Measurements from ENCODE around the gene CCR3.

The CCR3 gene

DNA sequence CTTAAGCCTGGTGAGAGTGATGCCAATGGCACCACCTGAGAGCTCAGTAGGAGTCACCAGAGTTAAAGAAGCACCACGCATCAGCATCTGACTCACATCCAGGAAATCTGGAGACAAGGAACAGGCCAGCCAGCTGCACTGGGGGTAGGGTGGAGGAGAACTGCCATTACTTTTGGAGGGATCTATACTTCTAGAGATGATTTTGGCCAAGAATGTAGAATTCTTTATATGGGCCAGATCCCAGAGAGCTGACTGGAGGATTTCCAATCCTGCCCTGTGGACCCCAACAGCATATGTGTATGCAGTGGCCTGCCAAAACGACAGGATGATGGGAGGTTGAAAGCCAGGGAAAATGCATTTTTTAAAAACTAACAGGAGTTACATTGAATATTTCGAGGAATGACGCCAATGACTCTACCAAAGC lies 29.8 kb downstream of the CCR3 start:
- DNase-seq (ENCODE audit: low spot score): peak; percentile 44

DNA sequence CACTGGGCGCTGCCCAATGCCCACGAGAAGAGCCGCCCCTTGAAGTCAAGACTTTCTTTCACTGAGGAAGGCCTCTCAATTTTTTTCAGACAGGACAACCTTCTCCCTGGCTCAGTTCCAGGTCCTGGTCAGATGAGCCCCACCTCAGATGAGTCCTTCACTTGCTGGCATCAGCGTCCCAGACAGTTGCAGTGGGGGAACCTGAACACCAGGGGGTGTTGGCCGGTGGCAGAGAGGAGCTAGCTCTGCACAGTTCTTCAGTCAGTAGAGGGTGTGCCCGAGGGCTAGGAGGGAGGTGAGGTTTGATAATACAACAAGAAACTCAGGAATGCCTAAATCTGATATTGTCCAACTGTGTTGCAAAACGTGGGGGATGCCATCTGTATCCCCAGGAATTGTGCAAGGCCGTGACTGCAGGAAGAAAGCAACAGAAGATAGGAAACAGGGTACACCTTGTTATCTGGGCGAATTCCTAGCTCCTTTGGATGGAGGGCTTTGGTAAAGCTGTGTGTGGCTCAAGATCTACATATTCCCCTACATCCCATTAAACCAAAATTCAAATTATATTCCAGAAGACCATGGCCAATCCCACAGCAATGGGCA lies 34.3 kb downstream of the CCR3 start:
- no peak for DNase-seq (ENCODE audit: low spot score)

DNA sequence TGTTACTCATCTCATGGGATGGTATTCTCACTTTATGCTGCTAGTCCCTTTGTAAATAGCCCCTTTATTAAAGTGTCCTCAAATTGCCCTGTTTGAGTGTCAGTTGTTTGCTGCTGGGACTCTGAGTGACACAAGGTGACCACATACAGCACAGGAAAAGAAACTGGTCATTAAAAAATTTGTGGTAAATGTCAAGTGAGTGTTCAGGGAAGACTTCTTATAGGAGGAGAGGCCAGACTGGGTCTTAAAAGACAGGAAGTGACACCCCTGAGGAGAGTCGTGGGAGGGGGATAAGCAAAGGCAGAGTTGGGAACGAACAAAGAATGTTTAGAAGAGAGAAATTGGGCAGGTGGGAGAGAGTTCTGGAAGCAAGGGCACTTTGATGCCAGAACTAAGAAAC lies 35.2 kb downstream of the CCR3 start:
- DNase-seq (ENCODE audit: low spot score): no peak

DNA sequence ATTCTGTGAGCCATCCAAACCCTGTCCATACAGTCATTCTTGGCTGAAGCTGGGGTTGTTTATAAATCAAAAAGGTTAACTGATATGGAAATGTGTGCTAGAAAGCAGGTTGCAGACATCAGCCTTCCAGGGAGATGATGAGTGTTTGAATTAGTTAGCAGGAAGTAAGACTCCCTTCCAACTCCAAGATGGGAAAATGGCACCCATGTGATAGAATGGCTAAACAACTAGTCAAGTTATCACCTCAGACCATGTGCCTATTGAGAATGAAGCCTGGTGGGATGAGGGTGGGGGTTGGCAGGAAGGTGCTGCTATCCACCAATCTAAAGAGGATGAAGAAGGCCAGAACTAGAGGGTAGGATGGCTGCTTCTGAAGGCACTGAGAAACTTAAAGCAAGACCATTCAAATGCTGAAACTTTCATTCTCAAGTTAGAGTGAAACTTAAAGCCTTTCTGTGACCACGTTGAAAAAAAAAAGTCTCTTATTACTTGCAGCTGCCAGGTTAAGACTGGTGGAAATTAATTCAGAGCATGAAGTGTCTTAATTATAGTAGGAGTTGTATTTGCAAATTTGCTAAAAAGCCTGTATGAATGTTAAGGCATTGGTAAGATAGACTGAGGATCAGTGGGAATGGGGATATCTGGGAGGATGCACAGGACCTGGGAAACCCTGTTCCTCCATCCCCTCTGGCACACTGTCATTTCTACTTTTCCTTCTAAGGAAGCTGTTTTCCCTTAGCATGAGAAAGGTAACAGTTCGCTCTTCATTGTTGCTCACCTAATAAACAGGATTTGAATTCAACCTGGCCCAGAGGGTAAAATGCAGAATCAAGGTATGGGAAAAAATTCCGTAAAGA lies 36.8 kb downstream of the CCR3 start:
- DNase-seq (ENCODE audit: low spot score): no peak

DNA sequence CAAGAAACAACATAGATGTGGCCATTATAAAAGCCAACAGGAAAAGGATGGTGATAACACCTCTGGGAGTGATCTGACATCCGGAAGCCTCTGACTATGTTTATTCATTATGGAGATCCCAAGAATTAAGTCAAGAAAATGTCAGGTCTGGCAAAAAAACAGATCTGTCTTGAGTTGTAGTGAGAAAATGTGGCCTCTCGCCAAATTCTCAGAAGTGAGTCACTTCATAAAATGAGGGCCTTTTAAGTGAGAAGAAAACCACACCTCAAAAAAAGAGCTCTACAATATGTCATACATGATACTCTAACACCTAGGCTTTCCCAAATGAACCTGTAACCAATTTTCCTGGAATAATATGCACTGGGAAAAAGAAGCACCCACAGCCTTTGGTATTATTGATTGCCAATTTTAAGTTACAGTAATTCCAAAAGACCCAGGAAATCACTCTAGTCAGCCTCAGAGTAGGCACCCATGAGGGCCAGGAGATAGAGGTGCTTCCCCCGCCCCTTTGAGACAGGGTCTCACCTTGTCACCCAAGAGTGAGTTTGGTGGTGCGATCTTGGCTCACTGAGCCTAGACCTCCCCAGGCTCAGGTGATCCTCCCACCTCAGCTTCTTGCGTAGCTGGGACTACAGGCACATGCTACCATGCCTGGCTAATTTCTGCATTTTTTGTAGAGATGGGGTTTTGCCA lies 38.0 kb downstream of the CCR3 start:
- peak; percentile 24 for DNase-seq (ENCODE audit: low spot score)

DNA sequence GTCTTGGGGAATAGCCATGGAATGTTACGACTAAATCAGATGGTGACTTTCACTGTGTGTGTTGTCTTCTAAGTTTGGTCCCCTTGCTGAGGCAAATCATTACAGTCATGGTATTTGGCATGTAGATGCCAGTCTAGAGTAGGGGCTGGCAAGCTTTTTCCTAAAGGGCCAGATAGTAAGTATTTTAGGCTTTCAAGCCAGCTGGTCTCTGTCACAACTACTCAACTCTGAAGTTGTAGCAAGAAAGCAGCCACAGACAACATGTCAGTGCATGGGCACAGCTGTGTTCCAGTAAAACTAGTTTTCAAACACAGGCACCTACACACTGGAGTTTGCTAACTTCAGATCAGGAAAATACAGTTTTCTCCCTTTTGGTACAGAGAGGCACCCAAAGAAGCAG lies 39.3 kb downstream of the CCR3 start:
- no peak for DNase-seq (ENCODE audit: low spot score)

DNA sequence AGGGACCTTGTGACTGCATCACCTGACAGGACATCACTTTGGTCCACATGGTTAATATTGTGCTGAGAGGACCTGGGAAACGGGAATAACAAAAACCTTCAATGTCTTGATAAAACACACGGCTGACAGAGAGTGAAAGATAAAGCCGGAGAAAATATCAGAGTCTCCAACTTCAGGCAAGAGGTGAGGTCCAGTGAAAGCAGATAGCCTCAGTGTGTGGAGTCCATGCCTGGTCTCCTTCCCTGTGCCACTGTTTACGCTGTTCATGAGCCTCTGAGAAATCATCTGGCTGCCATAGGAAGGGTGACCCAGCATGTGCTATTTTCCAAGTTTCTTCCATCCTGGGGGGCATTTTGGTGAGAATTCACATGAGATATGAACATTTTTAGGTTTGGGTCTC lies 39.8 kb downstream of the CCR3 start:
- DNase-seq (ENCODE audit: low spot score): no peak

DNA sequence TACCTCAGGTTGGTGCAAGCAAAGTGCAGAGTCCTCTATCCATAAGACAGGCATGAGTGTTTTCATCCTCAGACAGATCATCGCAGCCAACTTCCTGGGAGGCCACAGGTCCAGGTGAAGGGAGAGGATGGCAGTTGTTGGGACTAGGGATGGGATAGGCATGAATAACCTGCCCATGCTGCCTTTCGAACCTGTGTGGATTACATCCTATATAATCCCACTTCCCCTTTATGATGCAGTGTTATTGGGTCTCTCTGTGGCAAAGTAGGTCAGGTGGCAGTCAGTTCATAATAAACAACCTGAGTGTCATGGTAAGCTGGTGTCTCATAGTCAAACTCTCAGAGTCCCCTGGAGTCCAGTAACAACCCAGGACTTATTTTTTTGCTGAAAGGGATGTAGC lies 40.4 kb downstream of the CCR3 start:
- DNase-seq (ENCODE audit: low spot score): no peak

DNA sequence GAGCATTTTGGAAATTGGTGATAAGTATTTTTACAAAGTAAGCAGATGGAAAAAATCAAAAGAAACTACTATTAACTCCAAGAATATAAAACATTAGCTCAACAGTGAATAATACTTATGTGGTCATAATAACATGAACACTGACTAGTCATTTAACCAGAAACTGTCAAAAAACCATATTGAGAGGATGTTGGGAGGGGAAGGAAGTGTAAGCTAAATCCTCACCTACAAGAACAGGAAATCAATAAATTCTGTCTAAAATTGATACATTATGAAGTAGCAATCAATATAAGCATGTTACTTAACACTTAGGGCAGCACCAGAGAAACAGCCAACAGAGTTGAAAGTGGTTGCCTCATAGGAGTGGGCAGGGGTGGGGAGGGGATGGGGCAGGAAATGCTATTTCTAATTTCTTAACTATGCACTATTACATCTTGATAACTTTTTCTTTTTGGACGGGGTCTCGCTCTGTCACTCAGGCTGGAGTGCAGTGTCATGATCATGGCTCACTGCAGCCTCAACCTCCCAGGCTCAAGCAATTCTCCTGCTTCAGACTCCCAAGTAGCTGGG lies 41.7 kb downstream of the CCR3 start:
- no peak for DNase-seq (ENCODE audit: low spot score)

DNA sequence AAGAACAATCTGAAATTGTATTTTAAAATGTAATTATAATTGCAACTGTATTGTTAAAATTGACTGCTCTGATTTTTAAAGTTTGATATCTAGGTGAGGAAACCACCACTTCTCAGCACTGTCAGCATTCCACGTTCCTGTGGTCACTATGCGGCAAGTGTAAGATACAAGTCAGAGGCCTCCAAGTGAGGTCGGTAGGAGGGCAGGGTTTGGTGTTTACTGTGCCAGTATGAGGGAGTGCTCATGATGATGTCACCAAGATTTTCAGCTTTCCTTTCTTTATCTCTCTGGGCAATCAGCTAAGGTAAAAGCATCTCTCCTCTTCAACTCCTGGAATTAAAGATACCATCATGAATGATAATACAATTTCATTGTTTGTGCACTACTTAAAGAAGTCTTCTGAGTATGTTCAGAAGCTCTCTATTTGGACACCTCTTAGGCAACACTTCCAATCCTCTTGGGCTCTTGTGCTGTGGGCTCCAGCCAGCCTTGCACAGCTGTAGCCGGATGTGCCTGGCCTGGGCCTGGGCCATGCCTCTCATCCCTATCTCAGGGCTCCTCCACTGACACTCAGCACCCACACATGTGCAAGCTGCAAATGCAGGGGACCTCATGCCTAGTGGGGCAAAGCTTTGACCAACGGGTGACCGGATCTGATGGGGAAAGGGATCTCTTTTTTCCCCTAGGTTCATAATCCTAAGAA lies 42.9 kb downstream of the CCR3 start:
- DNase-seq (ENCODE audit: low spot score): no peak

DNA sequence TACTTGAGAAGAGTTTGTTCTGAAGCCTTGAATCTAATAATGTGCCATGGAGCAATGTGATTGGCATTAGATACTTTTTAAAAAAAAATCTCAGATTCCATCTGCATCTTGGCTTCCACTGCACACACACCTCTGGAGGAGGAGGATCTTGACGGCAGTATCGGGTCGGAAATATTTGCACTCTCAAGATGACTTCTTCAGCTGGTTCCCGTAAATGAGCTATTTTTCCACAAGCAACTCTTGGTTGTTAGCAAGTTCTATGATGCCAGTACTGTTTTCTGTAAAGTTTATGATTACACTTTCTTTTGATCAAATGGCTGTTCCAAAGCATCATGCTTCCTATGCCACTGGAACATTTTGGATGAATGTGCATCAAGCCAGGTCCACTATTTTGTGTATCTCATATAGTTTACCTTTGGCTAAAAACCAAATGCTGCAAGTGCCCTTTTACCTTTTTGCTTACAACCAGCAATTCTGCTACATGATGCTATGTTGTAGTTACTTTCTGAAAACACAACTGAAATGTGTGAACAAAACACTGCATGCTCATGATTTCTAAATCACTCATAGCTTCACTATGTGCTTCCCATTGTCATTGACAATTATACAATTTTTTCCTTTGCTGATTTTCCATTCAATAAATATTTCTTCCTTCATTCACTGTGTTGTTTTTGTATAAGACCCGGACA lies 43.8 kb downstream of the CCR3 start:
- no peak for DNase-seq (ENCODE audit: low spot score)

DNA sequence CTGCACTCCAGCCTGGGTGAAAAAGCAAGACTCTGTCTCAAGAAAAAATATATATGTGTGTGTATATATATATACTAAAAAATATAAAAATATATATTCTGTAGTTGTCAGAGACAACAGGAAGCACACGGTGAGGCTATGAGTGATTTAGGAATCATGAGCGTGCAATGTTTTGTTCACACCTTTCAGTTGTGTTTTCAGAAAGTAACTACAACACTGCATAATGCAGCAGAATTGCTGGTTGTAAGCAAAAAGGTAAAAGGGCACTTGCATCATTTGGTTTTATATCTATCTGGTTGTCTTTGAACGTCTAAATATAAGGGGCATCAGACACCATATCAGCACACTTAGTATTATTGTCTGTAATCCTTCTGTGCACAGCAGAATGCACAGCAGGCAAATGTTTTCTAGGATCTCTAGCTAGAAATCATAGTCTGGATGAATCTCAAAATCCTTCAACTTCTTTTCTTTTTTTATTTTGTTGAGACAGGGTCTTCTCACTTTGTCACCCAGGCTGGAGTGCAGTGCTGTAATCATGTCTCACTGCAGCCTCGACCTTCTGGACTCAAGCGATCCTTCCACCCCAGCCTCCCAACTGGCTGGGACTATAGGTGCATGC lies 44.8 kb downstream of the CCR3 start:
- DNase-seq (ENCODE audit: low spot score): no peak

DNA sequence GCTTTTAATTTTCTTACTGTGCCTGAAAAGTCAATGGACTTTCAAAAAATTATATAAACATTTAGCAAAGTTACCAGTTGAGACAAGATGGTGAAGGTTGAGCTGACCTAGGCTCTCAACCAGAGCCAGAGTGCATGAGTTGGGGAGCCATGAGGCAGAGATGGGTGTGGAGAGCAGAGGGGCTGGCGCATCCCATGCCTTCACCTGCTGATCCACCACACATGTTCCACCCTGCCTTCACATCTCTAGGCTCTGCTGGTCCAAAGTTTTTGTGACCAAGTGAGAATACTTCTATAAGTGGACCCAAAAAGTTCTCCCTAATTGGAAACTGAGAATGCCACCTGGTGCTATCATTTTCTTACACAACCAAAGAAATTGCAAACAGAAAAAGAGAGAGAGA lies 47.3 kb downstream of the CCR3 start:
- no peak for DNase-seq (ENCODE audit: low spot score)

DNA sequence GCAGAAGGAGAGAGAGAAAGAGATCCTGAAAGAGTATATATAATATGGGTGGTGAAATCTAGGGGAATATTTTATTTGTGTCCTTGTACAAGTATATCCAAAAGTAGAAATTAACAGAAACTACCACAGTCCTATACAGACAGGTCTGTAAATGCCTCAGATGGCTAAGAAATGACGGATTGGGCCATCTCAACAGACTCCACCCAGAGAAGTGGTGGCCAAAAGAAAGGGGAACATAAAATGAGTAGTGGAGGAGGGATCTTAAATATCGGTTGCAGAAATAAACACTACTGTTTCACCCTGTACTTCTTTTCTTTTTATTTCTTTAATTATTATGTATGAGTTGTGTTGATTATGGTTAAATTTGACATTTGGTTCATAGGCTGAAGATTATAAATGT lies 47.7 kb downstream of the CCR3 start:
- DNase-seq (ENCODE audit: low spot score): no peak

DNA sequence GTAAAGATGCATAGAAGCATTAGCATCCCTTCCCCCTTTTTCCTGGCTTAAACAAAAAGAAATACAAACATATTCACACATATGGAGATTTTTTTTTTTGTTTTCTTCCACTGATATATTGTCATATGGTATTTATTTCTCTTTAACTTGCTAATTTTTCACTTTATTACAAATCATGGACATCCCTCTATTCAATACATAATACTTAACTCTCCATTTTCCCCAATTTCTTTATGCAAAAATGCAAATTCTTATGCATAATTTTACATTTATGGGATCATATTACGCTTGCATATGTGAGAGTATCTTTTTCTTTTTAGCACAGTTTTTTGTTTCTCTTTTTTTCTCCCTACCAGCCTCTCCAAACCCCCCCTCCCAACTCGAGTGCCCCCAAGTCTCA lies 48.8 kb downstream of the CCR3 start:
- DNase-seq (ENCODE audit: low spot score): no peak

DNA sequence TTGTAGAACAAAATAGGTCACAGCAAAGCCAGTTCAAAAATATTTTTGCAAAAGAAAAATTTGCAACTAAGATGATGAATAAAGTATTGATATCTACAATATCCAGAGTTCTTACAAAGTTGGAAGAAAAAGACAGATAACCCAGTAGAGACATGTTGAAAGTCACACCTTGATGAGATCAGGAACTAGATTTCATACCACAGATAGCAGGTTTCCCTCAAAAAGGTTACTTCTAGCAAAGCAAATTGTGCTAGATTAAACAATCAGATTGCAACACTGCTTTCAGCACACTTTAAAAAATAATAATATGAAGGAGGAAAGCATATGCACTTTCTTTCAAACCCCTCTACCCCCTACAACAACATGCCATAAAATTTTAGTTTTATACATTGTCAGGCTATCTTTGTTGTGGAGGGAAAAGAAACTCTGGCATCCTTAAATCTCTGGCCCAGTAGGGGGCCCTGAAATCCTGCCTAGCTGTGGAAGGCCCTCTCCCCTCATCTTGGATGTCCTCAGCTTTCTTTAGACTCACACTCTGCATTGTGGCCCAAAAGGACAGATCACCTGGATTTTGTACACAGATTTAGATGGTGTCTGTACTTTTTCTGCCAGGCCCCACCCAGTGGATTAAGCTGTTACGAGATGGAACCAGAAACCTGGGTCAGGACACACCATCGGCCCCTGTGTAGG lies 50.9 kb downstream of the CCR3 start:
- DNase-seq (ENCODE audit: low spot score): no peak

DNA sequence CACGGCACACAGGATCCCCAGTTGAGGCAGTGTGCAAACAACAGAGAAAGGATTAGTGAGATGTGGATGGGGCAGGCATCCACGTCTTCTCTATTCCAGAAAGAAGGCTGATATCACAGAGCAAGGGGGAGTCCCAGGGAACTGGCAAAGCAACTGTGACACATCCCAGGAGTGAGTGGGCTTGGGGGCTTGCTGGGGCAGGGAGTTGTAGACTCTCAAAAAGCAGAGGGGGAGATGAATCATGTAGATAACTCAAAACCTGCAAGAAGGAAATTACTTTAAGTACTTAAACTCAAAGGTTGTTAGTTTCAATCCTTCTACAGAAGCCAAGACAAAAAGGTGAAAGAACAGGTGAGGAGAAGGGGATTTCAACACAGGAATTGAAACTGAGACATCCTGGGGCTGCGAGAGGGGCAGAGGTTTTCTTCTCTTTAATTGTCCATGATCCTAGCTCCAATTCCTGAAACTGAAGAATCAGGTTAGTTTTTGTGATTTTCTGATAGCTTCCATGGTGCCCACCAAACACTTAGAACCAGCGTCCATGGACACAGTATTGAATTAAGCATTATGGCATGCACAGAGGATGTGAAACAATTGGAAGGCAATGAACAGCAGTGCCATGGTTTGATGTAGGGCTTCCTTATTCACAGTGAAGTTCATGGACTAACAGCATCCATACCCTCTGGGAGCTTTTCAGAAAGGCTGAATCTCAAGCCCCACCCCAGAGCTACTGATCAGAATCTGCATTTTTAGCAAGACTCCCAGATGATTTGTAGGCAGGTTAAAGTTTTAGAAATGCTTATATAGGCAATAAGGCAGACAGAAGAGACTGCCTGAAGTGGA lies 52.0 kb downstream of the CCR3 start:
- DNase-seq (ENCODE audit: low spot score): no peak

DNA sequence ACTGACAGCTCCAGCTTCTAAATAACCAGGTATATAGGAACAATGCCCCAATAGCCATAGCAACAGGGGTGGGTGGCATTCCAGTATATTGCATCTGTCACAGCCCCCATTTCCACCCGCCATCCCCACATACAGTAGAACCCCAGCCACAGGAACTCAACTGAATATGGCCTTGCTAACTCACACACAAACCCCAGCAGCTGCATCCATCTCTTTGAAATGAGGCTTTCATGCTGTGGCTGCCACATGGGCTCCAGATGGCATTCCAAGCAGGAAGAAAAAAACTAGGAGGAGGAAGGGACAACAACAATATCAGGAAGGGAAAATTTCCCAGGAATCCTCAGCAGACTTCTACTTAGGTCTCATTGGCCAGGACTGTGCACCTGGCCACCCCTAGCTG lies 54.6 kb downstream of the CCR3 start:
- no peak for DNase-seq (ENCODE audit: low spot score)

DNA sequence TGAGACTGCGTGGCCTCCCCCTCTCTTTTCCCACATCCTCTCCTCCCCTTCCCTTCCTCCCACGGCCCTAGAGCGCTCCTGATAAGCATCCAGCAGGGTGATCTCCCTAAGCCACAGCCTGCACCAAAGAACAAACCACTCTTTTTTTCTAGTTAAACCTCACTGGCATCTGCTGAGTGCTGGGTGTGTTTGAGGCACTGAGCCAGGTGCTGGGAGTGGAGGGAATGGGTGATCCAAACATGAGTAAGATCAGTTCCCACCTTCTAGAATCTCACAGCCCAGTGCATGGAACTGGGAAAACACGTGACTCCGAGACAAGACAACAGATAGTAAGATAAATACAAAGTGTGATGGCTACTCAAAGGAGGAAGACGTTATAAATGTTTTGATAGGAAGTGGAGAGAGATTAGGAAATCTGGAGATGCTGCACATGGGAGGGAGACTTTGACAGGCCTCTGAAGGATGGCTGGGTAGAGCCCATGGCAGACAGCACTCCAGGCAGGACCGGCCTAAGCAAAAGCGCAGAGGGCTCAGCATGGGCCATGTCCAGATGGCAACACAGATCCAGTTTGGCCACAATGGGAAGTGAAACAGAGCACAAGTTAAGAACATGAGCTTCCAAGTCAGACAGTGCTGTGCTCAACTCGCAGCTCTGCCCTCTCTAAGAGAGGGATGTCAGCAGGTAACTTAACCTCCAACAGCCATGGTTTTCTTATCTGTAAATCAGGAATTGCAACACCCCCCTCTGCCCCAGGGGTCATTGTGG lies 55.6 kb downstream of the CCR3 start:
- DNase-seq (ENCODE audit: low spot score): no peak
